H9 (cell line): Measurements from ENCODE around the gene ST6GALNAC2. TPM values are rescaled to one million over a fixed set of nuclear protein-coding genes. Genes with fewer than 3 reads are reported as not detected.

Experiments used
- DNase-seq: peaks from one replicate; pipeline ENCODE4 v3.0.0-alpha.2; 2017
- H2AFZ ChIP-seq: one replicate; pipeline ENCODE4 v1.6.1; 2013; ENCODE audit warnings: mild to moderate bottlenecking, low read length, control low read depth, moderate library complexity
- H2AK5ac ChIP-seq: 2 replicates; pipeline ENCODE4 v1.6.1; 2013; ENCODE audit warnings: low read length, control low read depth, mixed read lengths; ENCODE audit not compliant: insufficient read length
- H2BK120ac ChIP-seq: one replicate; pipeline ENCODE4 v1.6.1; 2013; ENCODE audit warnings: low read depth, mild to moderate bottlenecking, low read length, control low read depth, inconsistent platforms; ENCODE audit not compliant: poor library complexity, severe bottlenecking
- H2BK12ac ChIP-seq: 2 replicates; pipeline ENCODE4 v1.6.1; 2013; ENCODE audit warnings: low read length, control low read depth, mixed read lengths, low read depth; ENCODE audit not compliant: insufficient read length
- H2BK15ac ChIP-seq: 2 replicates; pipeline ENCODE4 v1.6.1; 2013; ENCODE audit warnings: low read depth, low read length, control low read depth
- H2BK20ac ChIP-seq: one replicate; pipeline ENCODE4 v1.6.1; 2013; ENCODE audit warnings: low read depth, mild to moderate bottlenecking, low read length, control low read depth, inconsistent platforms; ENCODE audit not compliant: poor library complexity, severe bottlenecking
- H2BK5ac ChIP-seq: 2 replicates; pipeline ENCODE4 v1.6.1; 2013; ENCODE audit warnings: low read length, control low read depth, mixed read lengths; ENCODE audit not compliant: insufficient read length
- H3K14ac ChIP-seq: 2 replicates; pipeline ENCODE4 v1.6.1; 2013; ENCODE audit warnings: low read length, control low read depth; ENCODE audit not compliant: insufficient read depth
- H3K18ac ChIP-seq: 2 replicates; pipeline ENCODE4 v1.6.1; 2013; ENCODE audit warnings: low read depth, mild to moderate bottlenecking, mixed read lengths, low read length, control low read depth; ENCODE audit not compliant: insufficient read length
- H3K23ac ChIP-seq: 2 replicates; pipeline ENCODE4 v1.6.1; 2013; ENCODE audit warnings: low read length, control low read depth, mixed read lengths, low read depth; ENCODE audit not compliant: insufficient read length
- H3K23me2 ChIP-seq: 2 replicates; pipeline ENCODE4 v1.6.1; 2013; ENCODE audit warnings: low read depth, mild to moderate bottlenecking, mixed read lengths, low read length, control low read depth; ENCODE audit not compliant: insufficient read length, poor library complexity, severe bottlenecking
- H3K27ac ChIP-seq: 2 replicates; pipeline ENCODE4 v1.5.1; 2013; ENCODE audit warnings: low read length, control low read depth, mixed read lengths, low read depth; ENCODE audit not compliant: insufficient read length
- H3K27me3 ChIP-seq: 2 replicates; pipeline ENCODE4 v1.6.1; 2013; ENCODE audit warnings: low read length, control low read depth, inconsistent platforms; ENCODE audit not compliant: insufficient read depth
- H3K4ac ChIP-seq: 2 replicates; pipeline ENCODE4 v1.6.1; 2013; ENCODE audit warnings: low read depth, mild to moderate bottlenecking, control low read depth, inconsistent platforms, low read length, moderate library complexity
- H3K4me1 ChIP-seq: 2 replicates; pipeline ENCODE4 v1.6.1; 2013; ENCODE audit warnings: low read length, control low read depth, inconsistent platforms; ENCODE audit not compliant: insufficient read depth
- H3K4me2 ChIP-seq: 2 replicates; pipeline ENCODE4 v1.6.1; 2013; ENCODE audit warnings: low read length, control low read depth, mixed read lengths; ENCODE audit not compliant: insufficient read length, insufficient read depth
- H3K56ac ChIP-seq: 2 replicates; pipeline ENCODE4 v1.6.1; 2013; ENCODE audit warnings: low read depth, mild to moderate bottlenecking, mixed read lengths, low read length, control low read depth; ENCODE audit not compliant: insufficient read length
- H3K79me1 ChIP-seq: 2 replicates; pipeline ENCODE4 v1.6.1; 2013; ENCODE audit warnings: low read depth, mild to moderate bottlenecking, moderate library complexity, low read length, control low read depth, inconsistent platforms; ENCODE audit not compliant: insufficient read depth, poor library complexity, severe bottlenecking
- H3K79me2 ChIP-seq: 2 replicates; pipeline ENCODE4 v1.6.1; 2013; ENCODE audit warnings: low read length, control low read depth, inconsistent platforms; ENCODE audit not compliant: insufficient read depth
- H3K9ac ChIP-seq: 2 replicates; pipeline ENCODE4 v1.6.1; 2013; ENCODE audit warnings: low read length, control low read depth, mixed read lengths; ENCODE audit not compliant: insufficient read length; ENCODE audit errors: extremely low read depth
- H3K9me3 ChIP-seq: one replicate; pipeline ENCODE4 v1.6.1; 2013; ENCODE audit warnings: low read depth, low read length, inconsistent platforms; ENCODE audit not compliant: control insufficient read depth
- H3T11ph ChIP-seq: one replicate; pipeline ENCODE4 v1.6.1; 2013; ENCODE audit warnings: mild to moderate bottlenecking, low read length, control low read depth, inconsistent platforms
- H4K20me1 ChIP-seq: one replicate; pipeline ENCODE4 v1.6.1; 2013; ENCODE audit not compliant: control insufficient read depth, insufficient read length, insufficient read depth
- H4K5ac ChIP-seq: 2 replicates; pipeline ENCODE4 v1.6.1; 2013; ENCODE audit warnings: low read depth, mild to moderate bottlenecking, mixed read lengths, low read length, control low read depth; ENCODE audit not compliant: insufficient read length
- H4K8ac ChIP-seq: replicated peaks from 2 replicates; pipeline ENCODE4 v1.6.1; 2013; ENCODE audit warnings: low read length, control low read depth, mixed read lengths, low read depth; ENCODE audit not compliant: insufficient read length
- H4K91ac ChIP-seq: 2 replicates; pipeline ENCODE4 v1.6.1; 2013; ENCODE audit warnings: low read depth, mild to moderate bottlenecking, moderate library complexity, mixed read lengths, low read length, control low read depth; ENCODE audit not compliant: insufficient read length
- H3K27ac Mint-ChIP-seq, 3 experiments: 2 replicates in 2 of 3; 3 replicates in 1 of 3; pipeline ENCODE4 v1.8.0; 2020 to 2021; ENCODE audit warnings: mixed read lengths in 3 of 3, mild to moderate bottlenecking in 1 of 3, moderate library complexity in 1 of 3
- H3K27me3 Mint-ChIP-seq: 2 replicates; pipeline ENCODE4 v1.8.0; 2021; ENCODE audit warnings: low read depth, mild to moderate bottlenecking, moderate library complexity, mixed read lengths
- H3K36me3 Mint-ChIP-seq, 3 experiments: 2 replicates in 2 of 3; 3 replicates in 1 of 3; pipeline ENCODE4 v1.8.0; 2020 to 2021; ENCODE audit warnings: low read depth in 3 of 3, mixed read lengths in 3 of 3; ENCODE audit not compliant: insufficient read depth in 1 of 3
- H3K4me1 Mint-ChIP-seq, 2 experiments: 2 replicates each; pipeline ENCODE4 v1.8.0; 2020; ENCODE audit warnings: mixed read lengths in 2 of 2
- H3K4me3 Mint-ChIP-seq, 2 experiments: 2 replicates in 1 of 2; 3 replicates in 1 of 2; pipeline ENCODE4 v1.8.0; 2020 to 2021; ENCODE audit warnings: mild to moderate bottlenecking in 2 of 2, mixed read lengths in 2 of 2, moderate library complexity in 1 of 2
- H3K9me3 Mint-ChIP-seq, 2 experiments: 2 replicates in 1 of 2; 3 replicates in 1 of 2; pipeline ENCODE4 v1.8.0; 2020; ENCODE audit warnings: mild to moderate bottlenecking in 2 of 2, mixed read lengths in 2 of 2, moderate library complexity in 1 of 2
- WGBS: extraction: QIAGEN DNeasy Blood & Tissue Kit; methylation state at CpG from one replicate; pipeline ENCODE4 v1.1.7; 2013; ENCODE audit warnings: missing lambda C conversion rate, low lambda C conversion rate, mixed read lengths; ENCODE audit not compliant: insufficient read length; ENCODE audit errors: extremely low coverage; 5-methylcytosine and 5-hydroxymethylcytosine counted together
- total RNA-seq: library from RNA; stranded (reverse); gene quantifications from 2 replicates; pipeline ENCODE4 v1.2.1, GENCODE V29; 2021
- TF ChIP-seq, protein P1 (sequence below): fragments of 200-600 bp; sonication (generic); conservative IDR thresholded peaks from 3 replicates; pipeline ENCODE4 v1.8.0; 2021; ENCODE audit warnings: antibody characterized with exemption, mild to moderate bottlenecking

ST6GALNAC2 gene
- total RNA-seq, 1 experiment from 2014 or later = 0.46 TPM

DNA sequence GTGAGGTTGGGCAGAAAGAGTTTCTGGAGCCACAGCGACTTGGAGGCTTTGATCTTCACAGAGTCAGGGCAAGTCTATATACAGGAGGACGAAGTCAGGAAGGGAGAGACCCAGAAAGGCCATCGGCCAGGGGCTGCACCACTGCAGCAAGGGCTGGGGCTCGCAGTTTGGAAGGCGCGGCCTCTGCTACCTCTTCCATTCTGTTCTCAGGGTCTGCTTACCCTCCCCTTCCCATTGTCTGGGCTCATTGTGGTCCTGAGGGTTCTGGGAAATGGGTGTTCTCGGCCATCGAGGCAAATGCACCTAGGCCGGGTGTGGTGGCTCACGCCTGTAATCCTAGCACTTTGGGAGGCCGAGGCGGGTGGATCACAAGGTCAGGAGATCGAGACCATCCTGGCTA, 41.9 kb upstream of the ST6GALNAC2 start:
- H3K4me3 Mint-ChIP-seq = no peak overlapping the region; a peak in 1 of 5 replicates
- Histone ChIP-seq H3K23ac (no peak overlapping the region), H4K91ac (no peak overlapping the region), H3K4me1 (peaks cover 2% of the 10 kb centered on the region; the same call in 1 of the 2 replicates), H2AFZ (no peak overlapping the region), H3K27me3 (no peaks in the 10 kb centered on the region), H3K79me1 (no peaks in the 10 kb centered on the region), H3K79me2 (no peaks in the 10 kb centered on the region), H3K18ac (no peak overlapping the region), H2BK12ac (no peak overlapping the region), H2AK5ac (no peak overlapping the region), H4K20me1 (no peaks in the 10 kb centered on the region), H4K8ac (no peak overlapping the region), H2BK5ac (no peak overlapping the region), H3K4me2 (no peak overlapping the region), H2BK15ac (no peak overlapping the region), H3K4ac (no peak overlapping the region), H4K5ac (no peak overlapping the region), H3K14ac (no peak overlapping the region), H2BK20ac (no peak overlapping the region), H3K27ac (no peak overlapping the region), H3T11ph (no peak overlapping the region), H3K9ac (no peak overlapping the region), H2BK120ac (no peak overlapping the region), H3K23me2 (no peaks in the 10 kb centered on the region), H3K9me3 (no peaks in the 10 kb centered on the region), H3K56ac (no peak overlapping the region)
- no peak for DNase-seq
- H3K27ac Mint-ChIP-seq = no peak overlapping the region
- H3K36me3 Mint-ChIP-seq = no peaks in the 10 kb centered on the region
- no CpG with 5 or more reads among the region's 13 CpGs for WGBS
- TF ChIP-seq, protein P1, sequence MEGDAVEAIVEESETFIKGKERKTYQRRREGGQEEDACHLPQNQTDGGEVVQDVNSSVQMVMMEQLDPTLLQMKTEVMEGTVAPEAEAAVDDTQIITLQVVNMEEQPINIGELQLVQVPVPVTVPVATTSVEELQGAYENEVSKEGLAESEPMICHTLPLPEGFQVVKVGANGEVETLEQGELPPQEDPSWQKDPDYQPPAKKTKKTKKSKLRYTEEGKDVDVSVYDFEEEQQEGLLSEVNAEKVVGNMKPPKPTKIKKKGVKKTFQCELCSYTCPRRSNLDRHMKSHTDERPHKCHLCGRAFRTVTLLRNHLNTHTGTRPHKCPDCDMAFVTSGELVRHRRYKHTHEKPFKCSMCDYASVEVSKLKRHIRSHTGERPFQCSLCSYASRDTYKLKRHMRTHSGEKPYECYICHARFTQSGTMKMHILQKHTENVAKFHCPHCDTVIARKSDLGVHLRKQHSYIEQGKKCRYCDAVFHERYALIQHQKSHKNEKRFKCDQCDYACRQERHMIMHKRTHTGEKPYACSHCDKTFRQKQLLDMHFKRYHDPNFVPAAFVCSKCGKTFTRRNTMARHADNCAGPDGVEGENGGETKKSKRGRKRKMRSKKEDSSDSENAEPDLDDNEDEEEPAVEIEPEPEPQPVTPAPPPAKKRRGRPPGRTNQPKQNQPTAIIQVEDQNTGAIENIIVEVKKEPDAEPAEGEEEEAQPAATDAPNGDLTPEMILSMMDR = no peak
- peaks cover 16% of the 10 kb centered on the region for H3K27me3 Mint-ChIP-seq
- H3K9me3 Mint-ChIP-seq = no peaks in the 10 kb centered on the region
- peaks cover 26 to 29% of the 10 kb centered on the region in 2 experiments for H3K4me1 Mint-ChIP-seq
